ENCODE data around the gene SMYD4. TPM values are rescaled to one million over a fixed set of nuclear protein-coding genes. Genes with fewer than 3 reads are reported as not detected.
A peak's percentile ranks its signal among the peaks of the same experiment; 100 is the strongest.

Gene SMYD4
- total and polyA plus RNA-seq, 2 experiments from 2014 or later, result 8.5 to 11.4 TPM

- 35% methylated on average over 21 of the region's 21 CpGs for WGBS (ENCODE audit: low lambda C conversion rate, missing lambda C conversion rate)
- H2AFZ ChIP-seq, result no peak overlapping the region
- H3K36me3 ChIP-seq (replicated peaks; ENCODE audit: insufficient read depth, low read depth), result no peaks in the 10 kb centered on the region
- H3K9me2 ChIP-seq (replicated peaks; ENCODE audit: insufficient read depth), result no peaks in the 10 kb centered on the region
- H3K4me3 ChIP-seq, result no peak overlapping the region
- H3K9me3 ChIP-seq (ENCODE audit: low read depth), result no peaks in the 10 kb centered on the region
- peaks cover 15% of the 10 kb centered on the region for H3K79me2 ChIP-seq
- H3K4me1 ChIP-seq (ENCODE audit: insufficient read depth), result peaks cover 16% of the 10 kb centered on the region
- H3K4me2 ChIP-seq, result peak overlapping the region; percentile 42
- no peaks in the 10 kb centered on the region for H4K20me1 ChIP-seq (ENCODE audit: insufficient read depth, poor library complexity, severe bottlenecking)
- H3K27ac ChIP-seq, result peak overlapping the region; percentile 91
- no peaks in the 10 kb centered on the region for H3K27me3 ChIP-seq
- no peak for TF ChIP-seq CTCF (IDR thresholded peaks at IDR 0.05; ENCODE audit: poor library complexity)
- no peak for TF ChIP-seq EZH2phosphoT487 (IDR thresholded peaks at IDR 0.05; ENCODE audit: low read depth, severe bottlenecking, unreplicated experiment)
- TF ChIP-seq EZH2 (IDR thresholded peaks at IDR 0.05; ENCODE audit: borderline replicate concordance), result no peak
- peak; percentile 72 for DNase-seq (ENCODE audit: low spot score)
Measured at GRCh38 chr17:1769822-1770477, 59.8 kb downstream of the SMYD4 start.

GRCh38 chr17:1767358-1767757 lies 62.3 kb downstream of the SMYD4 start:
- Histone ChIP-seq H3K4me1 (ENCODE audit: insufficient read depth) (peaks cover 25% of the 10 kb centered on the region), H3K27ac (no peak overlapping the region), H3K9me3 (ENCODE audit: low read depth) (no peaks in the 10 kb centered on the region), H4K20me1 (ENCODE audit: insufficient read depth, poor library complexity, severe bottlenecking) (no peaks in the 10 kb centered on the region), H3K4me3 (no peak overlapping the region), H3K4me2 (no peak overlapping the region), H3K9me2 (replicated peaks; ENCODE audit: insufficient read depth) (no peaks in the 10 kb centered on the region), H3K36me3 (replicated peaks; ENCODE audit: insufficient read depth, low read depth) (no peaks in the 10 kb centered on the region), H2AFZ (no peak overlapping the region), H3K27me3 (no peaks in the 10 kb centered on the region), H3K79me2 (peaks cover 20% of the 10 kb centered on the region)
- DNase-seq (ENCODE audit: low spot score), result no peak
- 96% methylated on average over 12 of the region's 12 CpGs for WGBS (ENCODE audit: low lambda C conversion rate, missing lambda C conversion rate)
- TF ChIP-seq EZH2phosphoT487 (IDR thresholded peaks at IDR 0.05; ENCODE audit: low read depth, severe bottlenecking, unreplicated experiment), result no peak
- TF ChIP-seq EZH2 (IDR thresholded peaks at IDR 0.05; ENCODE audit: borderline replicate concordance), result no peak
- no peak for TF ChIP-seq CTCF (IDR thresholded peaks at IDR 0.05; ENCODE audit: poor library complexity)

- no peak overlapping the region for H3K27ac ChIP-seq
- no peak for TF ChIP-seq CTCF (IDR thresholded peaks at IDR 0.05; ENCODE audit: poor library complexity)
- TF ChIP-seq EZH2phosphoT487 (IDR thresholded peaks at IDR 0.05; ENCODE audit: low read depth, severe bottlenecking, unreplicated experiment), result no peak
- no peak for TF ChIP-seq EZH2 (IDR thresholded peaks at IDR 0.05; ENCODE audit: borderline replicate concordance)
- WGBS (ENCODE audit: low lambda C conversion rate, missing lambda C conversion rate), result 86% methylated on average over 19 of the region's 21 CpGs
Measured at GRCh38 chr17:1766382-1767135, 63.1 kb downstream of the SMYD4 start.

More at GRCh38 chr17:1766382-1767135, 63.1 kb downstream of the SMYD4 start:
- H2AFZ ChIP-seq, result no peak overlapping the region
- DNase-seq (ENCODE audit: low spot score), result no peak
- no peak overlapping the region for H3K4me3 ChIP-seq
- H3K4me2 ChIP-seq, result no peak overlapping the region
- no peaks in the 10 kb centered on the region for H3K36me3 ChIP-seq (replicated peaks; ENCODE audit: insufficient read depth, low read depth)
- H3K27me3 ChIP-seq, result no peaks in the 10 kb centered on the region
- H3K79me2 ChIP-seq, result peaks cover 23% of the 10 kb centered on the region
- no peaks in the 10 kb centered on the region for H3K9me2 ChIP-seq (replicated peaks; ENCODE audit: insufficient read depth)
- H3K4me1 ChIP-seq (ENCODE audit: insufficient read depth), result peaks cover 29% of the 10 kb centered on the region
- H4K20me1 ChIP-seq (ENCODE audit: insufficient read depth, poor library complexity, severe bottlenecking), result no peaks in the 10 kb centered on the region
- no peaks in the 10 kb centered on the region for H3K9me3 ChIP-seq (ENCODE audit: low read depth)

Data from hepatocyte (in vitro differentiated cells).